Colonic mucosa (tissue), 4 donors: ENCODE measurements around the gene SWT1. TPM values are rescaled to one million over a fixed set of nuclear protein-coding genes. Genes with fewer than 3 reads are reported as not detected.

Experiments
- DNase-seq: peaks from one replicate; pipeline ENCODE4 v3.0.0-alpha.2; 2020
- H3K27ac ChIP-seq: fragments of 200-600 bp; one replicate; pipeline ENCODE4 v1.8.0; 2021
- H3K27me3 ChIP-seq: fragments of 200-600 bp; one replicate; pipeline ENCODE4 v1.8.0; 2021
- H3K36me3 ChIP-seq: fragments of 200-600 bp; one replicate; pipeline ENCODE4 v1.8.0; 2021
- H3K4me1 ChIP-seq: fragments of 200-600 bp; one replicate; pipeline ENCODE4 v1.8.0; 2021; ENCODE audit warnings: mild to moderate bottlenecking
- H3K4me3 ChIP-seq: fragments of 200-600 bp; one replicate; pipeline ENCODE4 v1.8.0; 2021
- H3K9ac ChIP-seq, 2 donors: one replicate each; pipeline ENCODE4 v1.7.0; 2013; ENCODE audit warnings: control low read depth in 2 of 2, low read depth in 2 of 2, low read length in 2 of 2
- H3K9me3 ChIP-seq: fragments of 200-600 bp; one replicate; pipeline ENCODE4 v1.8.0; 2021
- intact Hi-C: fragments of 100-400 bp; cut with DNase I; formaldehyde crosslinking; loops from one replicate; pipeline ENCODE4 v1.14.1; 2022
- total RNA-seq, 2 donors: library from RNA; stranded (reverse); fragmentation: NEBNext Ultra II Directional in 1 of 2; extraction: Animal tissue kit (Norgen Biotek cat#: 25700) in 1 of 2; gene quantifications; one replicate each; pipeline ENCODE4 v1.2.1, GENCODE V29; 2021
- TF ChIP-seq, protein P1 (sequence below): fragments of 200-600 bp; IDR thresholded peaks from one replicate; pipeline ENCODE4 v1.8.0; 2022; ENCODE audit warnings: antibody characterized with exemption, mild to moderate bottlenecking
- donor health status: healthy.
- donor health status: DM: no; HTN: no; CAD: no.
- donor health status: DM: no; HTN: no; CAD: no.

SWT1 gene
- total RNA-seq, 2 donors from 2014 or later: 3.4 to 5.7 TPM

DNA sequence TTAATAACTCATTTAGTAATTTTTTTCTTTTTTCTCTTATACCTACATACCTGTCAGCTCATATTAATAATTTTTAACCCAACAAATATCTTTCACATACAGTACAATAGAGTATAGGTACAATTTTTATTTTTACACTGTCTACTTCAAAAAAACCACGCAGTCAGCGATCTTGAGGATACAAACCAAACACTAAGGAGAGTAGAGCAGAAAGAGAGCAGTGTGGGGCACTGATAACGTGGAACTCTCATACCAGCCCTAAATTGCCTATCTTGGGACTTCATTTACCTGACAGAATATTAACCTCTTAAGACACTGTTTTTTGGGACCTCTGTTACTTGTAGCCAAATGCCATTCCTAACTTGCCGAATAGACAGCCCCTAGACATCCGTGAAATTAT lies 5.8 kb upstream of the SWT1 start:
- H3K36me3 ChIP-seq: peaks cover 3% of the 10 kb centered on the region
- TF ChIP-seq, protein P1, sequence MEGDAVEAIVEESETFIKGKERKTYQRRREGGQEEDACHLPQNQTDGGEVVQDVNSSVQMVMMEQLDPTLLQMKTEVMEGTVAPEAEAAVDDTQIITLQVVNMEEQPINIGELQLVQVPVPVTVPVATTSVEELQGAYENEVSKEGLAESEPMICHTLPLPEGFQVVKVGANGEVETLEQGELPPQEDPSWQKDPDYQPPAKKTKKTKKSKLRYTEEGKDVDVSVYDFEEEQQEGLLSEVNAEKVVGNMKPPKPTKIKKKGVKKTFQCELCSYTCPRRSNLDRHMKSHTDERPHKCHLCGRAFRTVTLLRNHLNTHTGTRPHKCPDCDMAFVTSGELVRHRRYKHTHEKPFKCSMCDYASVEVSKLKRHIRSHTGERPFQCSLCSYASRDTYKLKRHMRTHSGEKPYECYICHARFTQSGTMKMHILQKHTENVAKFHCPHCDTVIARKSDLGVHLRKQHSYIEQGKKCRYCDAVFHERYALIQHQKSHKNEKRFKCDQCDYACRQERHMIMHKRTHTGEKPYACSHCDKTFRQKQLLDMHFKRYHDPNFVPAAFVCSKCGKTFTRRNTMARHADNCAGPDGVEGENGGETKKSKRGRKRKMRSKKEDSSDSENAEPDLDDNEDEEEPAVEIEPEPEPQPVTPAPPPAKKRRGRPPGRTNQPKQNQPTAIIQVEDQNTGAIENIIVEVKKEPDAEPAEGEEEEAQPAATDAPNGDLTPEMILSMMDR: no peak
- H3K4me3 ChIP-seq: no peak overlapping the region
- intact Hi-C loops: loop anchor here (10.0 kb wide), 1 partner anchor 106 kb away; the partner anchor contains the start of gene RNF2
- no peaks in the 10 kb centered on the region for H3K4me1 ChIP-seq
- H3K27ac ChIP-seq: no peak overlapping the region
- H3K9me3 ChIP-seq: no peaks in the 10 kb centered on the region
- H3K27me3 ChIP-seq: no peaks in the 10 kb centered on the region
- no peak for DNase-seq
- H3K9ac ChIP-seq: no peak overlapping the region

DNA sequence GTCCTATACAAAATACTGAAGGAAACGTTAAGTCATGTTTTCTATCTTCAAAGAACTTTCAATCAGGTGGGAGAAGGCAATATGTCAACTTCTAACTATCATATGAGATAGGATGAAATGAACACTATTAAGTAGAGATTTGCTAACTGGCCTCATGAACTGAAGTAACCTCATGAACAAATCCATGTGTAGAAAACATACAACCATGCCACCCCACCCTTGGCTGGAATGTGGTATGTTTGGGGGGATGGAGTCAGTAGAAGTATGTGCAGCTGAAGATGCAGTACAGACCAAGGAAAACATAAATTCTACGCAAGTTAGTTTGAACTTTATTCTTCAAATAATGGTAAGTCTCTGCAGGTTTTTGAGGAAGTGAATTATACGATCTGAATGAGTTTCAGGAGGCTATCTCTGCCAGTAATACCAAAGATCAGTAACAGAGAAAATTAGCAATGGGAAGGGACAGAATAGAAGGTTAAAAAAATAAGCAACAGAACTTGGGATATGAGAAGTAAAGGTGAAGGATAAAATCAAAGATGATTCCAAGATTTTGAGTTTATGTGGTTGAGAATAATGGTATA lies 4.7 kb upstream of the SWT1 start:
- no peak for DNase-seq
- H3K9ac ChIP-seq: no peak overlapping the region
- peaks cover 3% of the 10 kb centered on the region for H3K36me3 ChIP-seq
- intact Hi-C loops: loop anchor here (10.0 kb wide), 1 partner anchor 107 kb away; the partner anchor contains the start of gene RNF2
- no peaks in the 10 kb centered on the region for H3K9me3 ChIP-seq
- H3K4me3 ChIP-seq: no peak overlapping the region
- H3K27ac ChIP-seq: no peak overlapping the region
- TF ChIP-seq, protein P1: no peak
- no peaks in the 10 kb centered on the region for H3K4me1 ChIP-seq
- no peaks in the 10 kb centered on the region for H3K27me3 ChIP-seq

DNA sequence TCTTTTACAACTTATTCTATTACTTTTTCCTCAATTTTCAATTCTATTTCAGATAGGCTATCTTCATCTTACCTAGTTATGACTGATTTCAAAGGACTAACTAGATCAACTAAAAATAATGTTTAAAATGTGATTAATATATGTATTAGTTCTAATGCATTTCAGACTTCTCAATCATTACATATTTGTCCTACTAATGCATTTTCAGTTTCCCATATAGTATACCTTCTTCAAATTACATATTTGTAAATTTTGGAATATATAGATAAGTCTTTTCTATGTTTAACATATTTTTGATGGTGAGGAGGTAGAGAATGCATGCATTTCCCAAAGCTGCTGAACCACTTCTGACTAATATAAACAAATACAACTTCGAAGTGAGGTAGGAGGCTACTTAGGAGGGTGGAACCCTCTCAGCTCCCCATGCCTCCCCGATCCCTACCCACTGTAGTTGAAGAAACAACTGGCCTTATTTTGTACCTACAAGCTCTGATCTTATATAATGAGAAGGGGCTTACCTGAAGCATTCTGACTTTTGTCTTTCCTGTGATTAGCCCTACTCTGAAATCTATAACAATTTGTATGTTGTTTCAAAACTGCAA lies 2.0 kb upstream of the SWT1 start:
- intact Hi-C loops: loop anchor here (10.0 kb wide), 1 partner anchor 110 kb away; the partner anchor contains the start of gene RNF2
- Histone ChIP-seq H3K27ac (peak overlapping the region; percentile 97), H3K4me1 (no peaks in the 10 kb centered on the region), H3K9me3 (no peaks in the 10 kb centered on the region), H3K36me3 (no peaks in the 10 kb centered on the region), H3K9ac (no peak overlapping the region), H3K4me3 (no peak overlapping the region), H3K27me3 (no peaks in the 10 kb centered on the region)
- TF ChIP-seq, protein P1: no peak
- no peak for DNase-seq

DNA sequence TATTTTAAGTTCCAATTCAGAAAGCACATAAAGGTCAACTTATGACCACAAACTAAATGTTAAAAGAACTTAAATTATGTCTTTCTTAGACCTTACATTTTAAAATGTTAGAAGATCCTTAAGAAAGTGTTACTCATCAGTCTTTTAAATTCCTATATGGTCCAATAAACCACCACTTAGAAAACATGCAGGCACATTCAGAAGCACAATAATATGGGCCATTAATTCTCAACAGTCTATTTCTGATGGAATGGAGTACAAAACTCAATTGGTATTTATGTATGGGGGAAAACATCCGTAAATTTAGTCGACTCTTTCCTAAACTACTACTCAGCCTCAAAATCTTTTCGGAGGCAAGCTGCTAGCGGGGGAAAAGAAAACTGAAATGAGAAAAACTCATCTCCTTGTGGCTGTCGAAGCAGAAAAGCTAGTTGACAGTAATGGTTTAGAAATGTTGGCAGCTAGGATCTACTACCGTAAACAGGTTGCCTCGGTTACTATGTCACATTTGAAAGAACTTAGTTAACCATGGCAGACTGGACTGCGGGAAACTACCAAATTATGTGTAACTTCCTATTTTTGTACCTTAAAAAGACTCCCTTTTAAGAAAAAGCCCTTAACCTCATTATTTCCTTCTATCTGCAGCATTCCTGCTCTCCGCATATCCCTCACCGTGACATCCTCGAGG lies 1.2 kb upstream of the SWT1 start:
- Histone ChIP-seq H3K27me3 (no peaks in the 10 kb centered on the region), H3K9me3 (no peaks in the 10 kb centered on the region), H3K4me1 (no peaks in the 10 kb centered on the region), H3K9ac (peak overlapping the region; percentile 94 to 97), H3K4me3 (peak overlapping the region; percentile 77), H3K27ac (peak overlapping the region; percentile 97), H3K36me3 (no peaks in the 10 kb centered on the region)
- intact Hi-C loops: loop anchor here (10.0 kb wide), 1 partner anchor 111 kb away; the partner anchor contains the start of gene RNF2
- DNase-seq: peak; percentile 18
- TF ChIP-seq, protein P1: no peak

DNA sequence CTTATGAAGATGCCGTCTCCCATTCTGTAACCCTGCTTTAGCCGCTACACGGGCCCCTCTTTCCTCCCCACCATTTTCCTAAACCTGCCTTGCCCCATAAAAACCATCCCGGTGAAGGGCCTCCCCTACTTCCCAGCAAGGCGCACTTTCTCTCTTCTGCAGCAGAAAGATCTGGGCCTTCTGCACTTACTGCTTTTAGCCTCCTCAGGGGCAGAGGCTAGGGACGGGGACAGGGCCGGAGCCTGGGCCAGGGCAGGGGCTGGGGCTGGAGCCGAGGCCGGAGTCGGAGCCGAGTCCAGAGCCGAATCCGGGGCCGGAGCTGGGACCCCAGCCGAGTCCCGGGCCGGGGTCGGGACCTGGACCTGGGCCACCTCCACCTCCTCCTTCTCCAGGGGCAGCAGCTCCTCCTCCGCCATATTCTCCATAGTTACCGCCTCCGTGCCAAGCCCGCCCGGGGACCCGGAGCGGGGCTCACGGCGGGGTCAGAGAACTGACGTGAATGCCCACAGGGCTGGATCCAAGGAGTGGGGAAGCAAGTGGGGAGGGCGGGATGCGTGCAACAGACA lies 596 bp upstream of the SWT1 start:
- Histone ChIP-seq H3K36me3 (no peaks in the 10 kb centered on the region), H3K9me3 (no peaks in the 10 kb centered on the region), H3K9ac (peak overlapping the region; percentile 94 to 97), H3K4me1 (no peaks in the 10 kb centered on the region), H3K27me3 (no peaks in the 10 kb centered on the region), H3K27ac (peak overlapping the region; percentile 97), H3K4me3 (peak overlapping the region; percentile 77)
- intact Hi-C loops: loop anchor here (10.0 kb wide), 1 partner anchor 112 kb away; the partner anchor contains the start of gene RNF2
- DNase-seq: no peak
- TF ChIP-seq, protein P1: no peak
